Measurements from ENCODE around the gene GPR108. TPM values are rescaled to one million over a fixed set of nuclear protein-coding genes. Genes with fewer than 3 reads are reported as not detected.

Gene GPR108
- total and polyA plus RNA-seq, 2 of the 8 experiments (the other 6 are each of a cell fraction or from before 2014, with no cell fraction given), result 34.9 to 46.0 TPM

- H3K18ac ChIP-seq (ENCODE audit: extremely low read depth, low read length), result no peak overlapping the region; the same call in none of the 2 replicates
- H3K56ac ChIP-seq (replicated peaks; ENCODE audit: insufficient read length, low read depth, low read length), result no peak overlapping the region
- no peak overlapping the region for H3K14ac ChIP-seq (ENCODE audit: insufficient read length)
- no peaks in the 10 kb centered on the region for H3K79me2 ChIP-seq (ENCODE audit: control insufficient read depth in 1 of 2, insufficient read depth in 2 of 2, low read length in 2 of 2)
- H4K8ac ChIP-seq (ENCODE audit: extremely low read depth, insufficient read depth, low read length), result no peak overlapping the region; the same call in 1 of the 2 replicates
- no peak overlapping the region for H4K91ac ChIP-seq (replicated peaks; ENCODE audit: insufficient read length, low read length)
- H2BK20ac ChIP-seq (ENCODE audit: low read length), result peak overlapping the region; percentile 48; the same call in 1 of the 2 replicates
- ChIA-PET POLR2A (ENCODE audit: partially characterized antibody) (interaction anchor here (0.7 to 9.7 kb wide), 5 partner anchors 8 to 32 kb away, joined by 3 to 110 read pairs (median 14); partner anchors contain the start of gene SH2D3A), CTCF (ENCODE audit: partially characterized antibody) (interaction anchor here (0.9 to 4.7 kb wide), 10 partner anchors 12 to 219 kb away, joined by 3 to 31 read pairs (median 4); partner anchors contain the start of gene C3)
- H3K4me1 ChIP-seq (replicated peaks in 1 of 4; ENCODE audit: control insufficient read depth in 3 of 4, insufficient read depth in 4 of 4, low read length in 3 of 4), result peaks cover 4 to 23% (median 18%) of the 10 kb centered on the region in 4 experiments
- H3K27ac ChIP-seq (ENCODE audit: low read depth, low read length), result no peak overlapping the region
- H2AK5ac ChIP-seq (ENCODE audit: low read depth, low read length), result peak overlapping the region; percentile 57; the same call in 1 of the 2 replicates
- DNase-seq (ENCODE audit: low read depth in 1 of 2, low spot score in 2 of 2) (no peak), FAIRE-seq (no peak)
- H3K79me1 ChIP-seq (ENCODE audit: low read depth, low read length), result no peaks in the 10 kb centered on the region; the same call in 1 of the 2 replicates
- H3K4ac ChIP-seq (replicated peaks; ENCODE audit: insufficient read length, low read depth, low read length), result peak overlapping the region; percentile 54
- H2BK5ac ChIP-seq (ENCODE audit: low read depth, low read length), result peak overlapping the region; percentile 6; the same call in 1 of the 2 replicates
- H4K20me1 ChIP-seq (replicated peaks in 1 of 2; ENCODE audit: control insufficient read depth in 1 of 2, insufficient read depth in 2 of 2, low read length in 2 of 2), result peaks cover 0 to 8% of the 10 kb centered on the region in 2 experiments
- H3K4me3 ChIP-seq (ENCODE audit: extremely low read depth in 1 of 4, insufficient read depth in 2 of 4, low read depth in 3 of 4, low read length in 4 of 4), result peak overlapping the region in 3 of 4 experiments; percentile 3 to 86 (median 50); a peak in 3 of 8 replicates
- H3K23me2 ChIP-seq (ENCODE audit: low read depth, low read length), result peaks cover 13% of the 10 kb centered on the region
- H2BK15ac ChIP-seq (ENCODE audit: low read length), result no peak overlapping the region
- H2BK12ac ChIP-seq (ENCODE audit: low read depth, low read length), result peak overlapping the region; percentile 90; the same call in 1 of the 2 replicates
- H3K9ac ChIP-seq (replicated peaks in 1 of 4; ENCODE audit: extremely low read depth in 1 of 4, low read depth in 3 of 4, low read length in 3 of 4), result no peak overlapping the region; a peak in 1 of 7 replicates
- no peak overlapping the region for H2AFZ ChIP-seq (ENCODE audit: low read length)
- H2BK120ac ChIP-seq (replicated peaks; ENCODE audit: low read depth, low read length), result no peak overlapping the region
- peaks cover 0 to 5% (median 0%) of the 10 kb centered on the region in 4 experiments; a peak in 1 of 8 replicates for H3K36me3 ChIP-seq (ENCODE audit: control insufficient read depth in 2 of 4, insufficient read depth in 4 of 4, low read length in 3 of 4)
- peak overlapping the region; percentile 76 to 87; a peak in 3 of 4 replicates for H3K4me2 ChIP-seq (ENCODE audit: insufficient read depth in 1 of 2, low read depth in 2 of 2, low read length in 2 of 2)
- WGBS, 2 experiments (ENCODE audit: extremely low coverage in 1 of 2, insufficient coverage in 1 of 2, insufficient read length in 1 of 2, insufficient replicate concordance in 2 of 2, low coverage in 1 of 2, low lambda C conversion rate in 2 of 2, missing lambda C conversion rate in 1 of 2), result 70% methylated on average over 15 of the region's 15 CpGs; no CpG with 5 or more reads in 1 of the 2 experiments
- H3K9me3 ChIP-seq (ENCODE audit: insufficient read depth in 2 of 2, low read depth in 1 of 2, low read length in 1 of 2), result no peaks in the 10 kb centered on the region
- no peak overlapping the region for H3K23ac ChIP-seq (ENCODE audit: insufficient read length)
- no peak overlapping the region for H4K5ac ChIP-seq (ENCODE audit: insufficient read length, low read depth, low read length)
- H3K27me3 ChIP-seq (replicated peaks in 1 of 4; ENCODE audit: control insufficient read depth in 3 of 4, extremely low read depth in 1 of 4, insufficient read depth in 3 of 4, low read length in 3 of 4), result no peaks in the 10 kb centered on the region
- TF ChIP-seq KDM4A (IDR thresholded peaks at IDR 0.05; ENCODE audit: low read depth, low read length, severe bottlenecking) (no peak), RFX5 (IDR thresholded peaks at IDR 0.05; ENCODE audit: borderline replicate concordance, low read depth, low read length) (no peak), JUND (IDR thresholded peaks at IDR 0.05; ENCODE audit: low read length) (no peak), CEBPB (IDR thresholded peaks at IDR 0.05; ENCODE audit: low read depth, low read length) (no peak), TAF7 (optimal IDR thresholded peaks at IDR 0.05; ENCODE audit: borderline replicate concordance, low read depth, low read length) (no peak), ASH2L (IDR thresholded peaks at IDR 0.05; ENCODE audit: low read length) (no peak), BRCA1 (IDR thresholded peaks at IDR 0.05; ENCODE audit: low read depth, low read length) (no peak), SP2 (IDR thresholded peaks at IDR 0.05; ENCODE audit: low read length) (no peak), HDAC6 (IDR thresholded peaks at IDR 0.05; ENCODE audit: low read depth, low read length) (no peak), CHD1 (IDR thresholded peaks at IDR 0.05; ENCODE audit: low read depth, low read length) (no peak), CHD2 (IDR thresholded peaks at IDR 0.05; ENCODE audit: low read length) (no peak), SP4 (IDR thresholded peaks at IDR 0.05; ENCODE audit: low read length) (no peak)
These were observed 2.0 kb downstream of the GPR108 start for GRCh38 chr19:6735181-6735911.
